Measurements from ENCODE around the gene ROPN1.
"Not testable (repeated sequence)": the region's sequence is repeated elsewhere in the genome, so short reads cannot be mapped to it uniquely, and the experiment has no call there.

The ROPN1 gene

DNA sequence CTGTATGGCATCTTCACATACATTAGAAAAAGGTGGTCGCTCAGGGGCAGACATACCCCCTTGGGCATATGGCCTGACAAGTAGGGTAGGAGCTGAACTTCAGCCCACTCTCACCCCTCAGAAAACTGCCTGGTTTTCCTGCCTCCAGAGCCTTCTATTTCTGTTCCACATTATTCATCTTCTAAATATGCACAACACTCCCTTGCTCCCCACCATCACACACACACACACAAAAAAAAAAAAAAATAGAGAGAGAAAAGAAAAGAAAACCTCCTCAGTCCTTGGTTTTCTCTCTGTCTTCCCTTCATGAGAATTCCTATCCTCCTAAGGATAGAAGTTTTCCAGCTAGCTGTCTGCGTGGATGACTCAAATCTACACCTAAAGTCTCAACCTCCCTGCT, 5.6 kb upstream of the ROPN1 start:
- Histone ChIP-seq H3K4me3 (replicated peaks; ENCODE audit: low read depth, low read length) (no peak overlapping the region), H3K27me3 (replicated peaks; ENCODE audit: control insufficient read depth, insufficient read depth, low read length) (no peaks in the 10 kb centered on the region; the same call in 1 of the 2 replicates), H3K36me3 (ENCODE audit: control insufficient read depth, insufficient read depth, low read length) (no peaks in the 10 kb centered on the region)
- TF ChIP-seq, protein P1, sequence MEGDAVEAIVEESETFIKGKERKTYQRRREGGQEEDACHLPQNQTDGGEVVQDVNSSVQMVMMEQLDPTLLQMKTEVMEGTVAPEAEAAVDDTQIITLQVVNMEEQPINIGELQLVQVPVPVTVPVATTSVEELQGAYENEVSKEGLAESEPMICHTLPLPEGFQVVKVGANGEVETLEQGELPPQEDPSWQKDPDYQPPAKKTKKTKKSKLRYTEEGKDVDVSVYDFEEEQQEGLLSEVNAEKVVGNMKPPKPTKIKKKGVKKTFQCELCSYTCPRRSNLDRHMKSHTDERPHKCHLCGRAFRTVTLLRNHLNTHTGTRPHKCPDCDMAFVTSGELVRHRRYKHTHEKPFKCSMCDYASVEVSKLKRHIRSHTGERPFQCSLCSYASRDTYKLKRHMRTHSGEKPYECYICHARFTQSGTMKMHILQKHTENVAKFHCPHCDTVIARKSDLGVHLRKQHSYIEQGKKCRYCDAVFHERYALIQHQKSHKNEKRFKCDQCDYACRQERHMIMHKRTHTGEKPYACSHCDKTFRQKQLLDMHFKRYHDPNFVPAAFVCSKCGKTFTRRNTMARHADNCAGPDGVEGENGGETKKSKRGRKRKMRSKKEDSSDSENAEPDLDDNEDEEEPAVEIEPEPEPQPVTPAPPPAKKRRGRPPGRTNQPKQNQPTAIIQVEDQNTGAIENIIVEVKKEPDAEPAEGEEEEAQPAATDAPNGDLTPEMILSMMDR (IDR thresholded peaks at IDR 0.05; ENCODE audit: insufficient read depth, low read length, poor library complexity, severe bottlenecking) = no peak
- DNase-seq (ENCODE audit: extremely low read depth, insufficient read length) = no peak

DNA sequence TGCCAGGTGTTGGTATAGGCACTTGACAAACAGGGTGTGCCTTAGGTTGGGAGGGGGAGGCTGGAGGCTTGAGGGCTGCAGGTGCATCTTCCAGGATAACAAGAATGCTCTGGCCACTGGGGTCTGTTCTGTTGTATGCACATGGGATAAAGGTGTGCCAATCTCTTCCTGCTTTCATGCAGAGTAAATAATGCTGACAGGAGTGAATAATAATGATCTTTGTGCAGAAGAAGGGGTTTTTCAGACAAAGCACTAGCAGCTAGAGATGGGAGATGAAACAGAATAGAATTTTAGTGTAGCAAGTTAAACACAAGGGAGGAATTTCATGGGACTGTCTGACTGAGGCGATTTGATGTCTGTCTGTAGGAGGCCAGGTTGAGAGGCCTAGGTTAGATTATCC, 1.9 kb upstream of the ROPN1 start:
- no peak for DNase-seq (ENCODE audit: extremely low read depth, insufficient read length)
- Histone ChIP-seq H3K4me3 (replicated peaks; ENCODE audit: low read depth, low read length) (no peak overlapping the region), H3K36me3 (ENCODE audit: control insufficient read depth, insufficient read depth, low read length) (no peaks in the 10 kb centered on the region), H3K27me3 (replicated peaks; ENCODE audit: control insufficient read depth, insufficient read depth, low read length) (peaks cover 2% of the 10 kb centered on the region)
- TF ChIP-seq, protein P1 (IDR thresholded peaks at IDR 0.05; ENCODE audit: insufficient read depth, low read length, poor library complexity, severe bottlenecking) = no peak

DNA sequence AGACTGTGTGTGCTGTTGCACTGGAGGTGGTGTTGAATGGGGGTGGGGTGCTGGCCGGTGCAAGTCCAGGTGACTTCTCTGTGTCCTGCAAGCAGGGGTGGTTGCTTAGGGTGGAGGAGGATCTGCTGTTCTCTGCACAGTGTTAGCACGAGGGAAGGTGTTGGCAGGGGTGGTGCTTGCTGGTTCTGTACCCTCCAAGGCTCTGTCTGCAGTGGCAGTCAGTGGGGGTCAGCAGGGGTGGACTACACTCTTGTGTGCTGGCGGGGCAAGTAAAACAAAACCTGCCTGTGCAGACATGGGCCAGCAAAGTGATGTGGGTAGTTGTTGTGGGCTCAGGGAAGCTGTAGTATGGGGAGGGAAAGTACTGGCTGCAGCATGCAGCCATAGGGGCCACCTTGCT, 5.5 kb downstream of the ROPN1 start:
- TF ChIP-seq, protein P1 (IDR thresholded peaks at IDR 0.05; ENCODE audit: insufficient read depth, low read length, poor library complexity, severe bottlenecking) = no peak
- peaks cover 2% of the 10 kb centered on the region; the same call in 1 of the 2 replicates for H3K27me3 ChIP-seq (replicated peaks; ENCODE audit: control insufficient read depth, insufficient read depth, low read length)
- DNase-seq (ENCODE audit: extremely low read depth, insufficient read length) = no peak

GRCh38 chr3:123984957-123985356, 7.0 kb downstream of the ROPN1 start:
- TF ChIP-seq, protein P1 (IDR thresholded peaks at IDR 0.05; ENCODE audit: insufficient read depth, low read length, poor library complexity, severe bottlenecking) = no peak
- DNase-seq (ENCODE audit: extremely low read depth, insufficient read length) = no peak
- Histone ChIP-seq H3K27me3 (replicated peaks; ENCODE audit: control insufficient read depth, insufficient read depth, low read length) (peaks cover 2% of the 10 kb centered on the region; the same call in 1 of the 2 replicates), H3K36me3 (ENCODE audit: control insufficient read depth, insufficient read depth, low read length) (no peaks in the 10 kb centered on the region), H3K4me3 (replicated peaks; ENCODE audit: low read depth, low read length) (no peak overlapping the region)

More for the DNA sequence above, 5.5 kb downstream of the ROPN1 start:
- Histone ChIP-seq H3K36me3 (ENCODE audit: control insufficient read depth, insufficient read depth, low read length) (no peaks in the 10 kb centered on the region), H3K4me3 (replicated peaks; ENCODE audit: low read depth, low read length) (no peak overlapping the region)

GRCh38 chr3:123984350-123984749, 7.6 kb downstream of the ROPN1 start:
- no peak overlapping the region for H3K4me3 ChIP-seq (replicated peaks; ENCODE audit: low read depth, low read length)
- TF ChIP-seq, protein P1 (IDR thresholded peaks at IDR 0.05; ENCODE audit: insufficient read depth, low read length, poor library complexity, severe bottlenecking) = no peak
- H3K27me3 ChIP-seq (replicated peaks; ENCODE audit: control insufficient read depth, insufficient read depth, low read length) = peaks cover 2% of the 10 kb centered on the region; the same call in 1 of the 2 replicates
- H3K36me3 ChIP-seq (ENCODE audit: control insufficient read depth, insufficient read depth, low read length) = no peaks in the 10 kb centered on the region
- DNase-seq (ENCODE audit: extremely low read depth, insufficient read length) = no peak

- not testable (repeated sequence) for H3K4me3 ChIP-seq (replicated peaks; ENCODE audit: low read depth, low read length); H3K36me3 ChIP-seq (ENCODE audit: control insufficient read depth, insufficient read depth, low read length); DNase-seq (ENCODE audit: extremely low read depth, insufficient read length); H3K27me3 ChIP-seq (replicated peaks; ENCODE audit: control insufficient read depth, insufficient read depth, low read length)
Observed at GRCh38 chr3:123981317-123981716, 10.6 kb downstream of the ROPN1 start.
